Left ventricle myocardium inferior (tissue), 1 donor: Measurements from ENCODE around the gene DUSP6. TPM values are rescaled to one million over a fixed set of nuclear protein-coding genes. Genes with fewer than 3 reads are reported as not detected.
A peak's percentile ranks its signal among the peaks of the same experiment; 100 is the strongest.

ENCODE experiments used
- DNase-seq: peaks from one replicate; pipeline ENCODE4 v3.0.0-alpha.2; 2020
- H3K27ac ChIP-seq: fragments of 200-600 bp; replicated peaks from 2 replicates; pipeline ENCODE4 v1.8.0; 2021
- H3K27me3 ChIP-seq: fragments of 200-600 bp; 2 replicates; pipeline ENCODE4 v1.8.0; 2021; ENCODE audit warnings: low read depth
- H3K36me3 ChIP-seq: fragments of 200-600 bp; 2 replicates; pipeline ENCODE4 v1.8.0; 2021
- H3K4me1 ChIP-seq: fragments of 200-600 bp; 2 replicates; pipeline ENCODE4 v1.8.0; 2021
- H3K4me3 ChIP-seq: fragments of 200-600 bp; 2 replicates; pipeline ENCODE4 v1.8.0; 2021; ENCODE audit warnings: mild to moderate bottlenecking, moderate library complexity
- H3K9me3 ChIP-seq: fragments of 200-600 bp; replicated peaks from 2 replicates; pipeline ENCODE4 v1.8.0; 2021
- CTCF ChIP-seq: fragments of 200-600 bp; IDR thresholded peaks from 2 replicates; pipeline ENCODE4 v1.8.0; 2021; ENCODE audit warnings: antibody characterized with exemption, mild to moderate bottlenecking, borderline replicate concordance
- intact Hi-C: fragments of 100-400 bp; cut with micrococcal nuclease; formaldehyde crosslinking; loops from one replicate; pipeline ENCODE4 v1.11.0; 2022
- total RNA-seq: library from RNA; stranded (reverse); fragmentation: NEBNext Ultra II Directional; extraction: Animal tissue kit (Norgen Biotek cat#: 25700); gene quantifications from one replicate; pipeline ENCODE4 v1.2.1, GENCODE V29; 2021
- donor health status: DM: no; HTN: yes; CAD: no; lungs with severe emphysema.

DUSP6 gene
- total RNA-seq, 1 donor from 2014 or later: 16.1 TPM

DNA sequence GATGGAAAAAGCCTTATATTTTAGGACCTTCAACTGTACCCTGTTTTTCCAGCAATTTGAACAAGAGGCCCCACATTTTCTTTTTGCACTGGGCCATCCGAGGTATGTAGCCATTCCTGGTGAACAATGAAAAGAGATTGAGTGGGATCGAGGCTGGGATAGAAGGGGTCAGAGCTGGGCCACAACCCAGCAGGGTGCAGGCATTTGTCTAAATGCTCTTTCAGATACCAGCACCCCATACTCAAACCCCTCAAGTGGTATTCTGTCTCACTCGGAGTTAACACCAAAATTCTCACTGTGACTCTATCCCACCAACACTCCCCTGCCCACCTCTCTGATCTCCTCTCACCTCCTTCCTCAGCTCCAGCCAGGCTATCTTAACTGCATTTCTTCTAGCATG lies 26.8 kb downstream of the DUSP6 start:
- Histone ChIP-seq H3K4me1 (peaks cover 26% of the 10 kb centered on the region), H3K9me3 (peaks cover 4% of the 10 kb centered on the region), H3K4me3 (no peak overlapping the region), H3K27ac (peak overlapping the region; percentile 67), H3K36me3 (no peaks in the 10 kb centered on the region), H3K27me3 (no peaks in the 10 kb centered on the region)
- TF ChIP-seq CTCF: no peak
- no peak for DNase-seq
- intact Hi-C loops: no loop called here

GRCh38 chr12:89324437-89324836 lies 27.9 kb downstream of the DUSP6 start:
- no peak overlapping the region for H3K27ac ChIP-seq
- intact Hi-C loops: no loop called here
- H3K4me3 ChIP-seq: no peak overlapping the region
- TF ChIP-seq CTCF: no peak
- peaks cover 29% of the 10 kb centered on the region for H3K4me1 ChIP-seq
- DNase-seq: no peak
- no peaks in the 10 kb centered on the region for H3K36me3 ChIP-seq
- H3K9me3 ChIP-seq: no peaks in the 10 kb centered on the region
- no peaks in the 10 kb centered on the region for H3K27me3 ChIP-seq

DNA sequence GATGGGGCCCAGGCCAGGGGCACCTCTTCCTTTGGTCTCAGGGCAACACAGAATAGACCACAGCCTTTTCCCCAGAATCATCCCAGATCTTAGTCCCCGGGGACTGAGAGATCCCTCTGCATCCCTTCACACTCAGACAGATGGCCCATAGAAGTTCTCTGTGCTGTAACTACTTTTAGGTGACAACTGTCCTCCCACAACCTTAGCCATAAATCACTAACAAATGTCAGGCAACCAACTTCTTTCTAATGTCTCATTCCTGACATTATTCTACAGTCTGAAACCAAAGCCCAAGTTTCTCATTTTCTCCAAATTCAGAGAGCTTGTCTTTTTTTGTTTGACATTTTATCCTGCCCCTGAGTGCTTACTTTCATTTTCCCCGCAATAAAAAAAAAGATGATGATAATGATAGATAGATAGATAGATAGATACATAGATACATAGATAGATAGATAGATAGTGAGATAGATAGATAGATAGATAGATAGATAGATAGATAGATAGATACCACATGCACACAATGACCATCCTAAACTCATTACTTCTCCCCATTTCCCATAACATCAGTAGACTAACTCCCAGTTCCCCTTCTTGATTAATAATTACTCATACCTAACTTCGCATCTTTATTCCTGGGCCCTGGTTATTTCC lies 28.6 kb downstream of the DUSP6 start:
- Histone ChIP-seq H3K9me3 (no peaks in the 10 kb centered on the region), H3K4me3 (no peak overlapping the region), H3K36me3 (no peaks in the 10 kb centered on the region), H3K4me1 (peaks cover 36% of the 10 kb centered on the region), H3K27ac (no peak overlapping the region), H3K27me3 (no peaks in the 10 kb centered on the region)
- no peak for TF ChIP-seq CTCF
- intact Hi-C loops: no loop called here
- no peak for DNase-seq

GRCh38 chr12:89320735-89321134 lies 31.6 kb downstream of the DUSP6 start:
- intact Hi-C loops: no loop called here
- Histone ChIP-seq H3K9me3 (no peaks in the 10 kb centered on the region), H3K4me3 (no peak overlapping the region), H3K27me3 (no peaks in the 10 kb centered on the region), H3K27ac (no peak overlapping the region), H3K36me3 (no peaks in the 10 kb centered on the region), H3K4me1 (peaks cover 23% of the 10 kb centered on the region)
- DNase-seq: no peak
- TF ChIP-seq CTCF: no peak

- intact Hi-C loops: no loop called here
- TF ChIP-seq CTCF: no peak
- no peaks in the 10 kb centered on the region for H3K9me3 ChIP-seq
Measured at GRCh38 chr12:89319606-89320005, 32.7 kb downstream of the DUSP6 start.

More at GRCh38 chr12:89319606-89320005, 32.7 kb downstream of the DUSP6 start:
- H3K36me3 ChIP-seq: no peaks in the 10 kb centered on the region
- DNase-seq: no peak
- no peaks in the 10 kb centered on the region for H3K27me3 ChIP-seq
- no peak overlapping the region for H3K27ac ChIP-seq
- H3K4me3 ChIP-seq: no peak overlapping the region
- peaks cover 20% of the 10 kb centered on the region for H3K4me1 ChIP-seq
